IPS DF 4.7 (cell line): ENCODE measurements around the gene MFGE8.

Source experiments
- DNase-seq: peaks from one replicate; pipeline ENCODE4 v3.0.0-alpha.2; 2013; ENCODE audit warnings: low spot score; ENCODE audit errors: extremely low read depth

The MFGE8 gene

GRCh38 chr15:88920186-88920891, 7.2 kb upstream of the MFGE8 start:
- no peak for DNase-seq

- no peak for DNase-seq
These were observed 5.6 kb upstream of the MFGE8 start for GRCh38 chr15:88918738-88919137.

- no peak for DNase-seq
These were observed 4.6 kb upstream of the MFGE8 start for GRCh38 chr15:88917760-88918159.

GRCh38 chr15:88915354-88915753, 2.2 kb upstream of the MFGE8 start:
- DNase-seq: no peak

- DNase-seq: no peak
These were observed 631 bp upstream of the MFGE8 start for GRCh38 chr15:88913850-88914169.

GRCh38 chr15:88912500-88912921, 668 bp downstream of the MFGE8 start:
- DNase-seq: no peak

- DNase-seq: no peak
These were observed 1.4 kb downstream of the MFGE8 start for GRCh38 chr15:88911766-88912118.

GRCh38 chr15:88909956-88910831, 3.0 kb downstream of the MFGE8 start:
- DNase-seq: no peak

- no peak for DNase-seq
These were observed 4.2 kb downstream of the MFGE8 start for GRCh38 chr15:88908697-88909621.

- no peak for DNase-seq
These were observed 5.1 kb downstream of the MFGE8 start for GRCh38 chr15:88908123-88908522.

- no peak for DNase-seq
These were observed 6.1 kb downstream of the MFGE8 start for GRCh38 chr15:88907111-88907510.

- no peak for DNase-seq
These were observed 6.6 kb downstream of the MFGE8 start for GRCh38 chr15:88906551-88906950.

GRCh38 chr15:88906130-88906529, 7.0 kb downstream of the MFGE8 start:
- DNase-seq: no peak

GRCh38 chr15:88905576-88905975, 7.6 kb downstream of the MFGE8 start:
- DNase-seq: no peak

GRCh38 chr15:88904624-88905327, 8.4 kb downstream of the MFGE8 start:
- no peak for DNase-seq

GRCh38 chr15:88904257-88904623, 8.9 kb downstream of the MFGE8 start:
- DNase-seq: no peak

GRCh38 chr15:88902846-88903245, 10.3 kb downstream of the MFGE8 start:
- no peak for DNase-seq

GRCh38 chr15:88902221-88902835, 10.9 kb downstream of the MFGE8 start:
- DNase-seq: no peak

- no peak for DNase-seq
These were observed 11.5 kb downstream of the MFGE8 start for GRCh38 chr15:88901508-88902220.

GRCh38 chr15:88900982-88901418, 12.2 kb downstream of the MFGE8 start:
- no peak for DNase-seq
